Activated CD4-positive, alpha-beta T cell treated with anti-CD3 and anti-CD28 coated beads for 1 hour (primary cell): Measurements from ENCODE around the gene SEZ6.
A peak's percentile ranks its signal among the peaks of the same experiment; 100 is the strongest.

ENCODE experiments used
- DNase-seq: peaks from one replicate; pipeline ENCODE4 v3.0.0-alpha.2; 2020

Gene SEZ6

GRCh38 chr17:29002811-29003210, 3.0 kb downstream of the SEZ6 start:
- DNase-seq = no peak

GRCh38 chr17:29000973-29001372, 4.9 kb downstream of the SEZ6 start:
- DNase-seq = no peak

- DNase-seq = no peak
Observed at GRCh38 chr17:28999206-28999605, 6.6 kb downstream of the SEZ6 start.

- no peak for DNase-seq
Observed at GRCh38 chr17:28997806-28998205, 8.0 kb downstream of the SEZ6 start.

GRCh38 chr17:28996554-28997096, 9.2 kb downstream of the SEZ6 start:
- DNase-seq = no peak

GRCh38 chr17:28993645-28994426, 12.0 kb downstream of the SEZ6 start:
- no peak for DNase-seq

- no peak for DNase-seq
Observed at GRCh38 chr17:28992625-28993600, 12.9 kb downstream of the SEZ6 start.

GRCh38 chr17:28992185-28992584, 13.6 kb downstream of the SEZ6 start:
- DNase-seq = no peak

- DNase-seq = no peak
Observed at GRCh38 chr17:28991779-28992178, 14.1 kb downstream of the SEZ6 start.

GRCh38 chr17:28989028-28989427, 16.8 kb downstream of the SEZ6 start:
- no peak for DNase-seq

- DNase-seq = no peak
Observed at GRCh38 chr17:28988475-28988874, 17.4 kb downstream of the SEZ6 start.

GRCh38 chr17:28986714-28987655, 18.8 kb downstream of the SEZ6 start:
- no peak for DNase-seq

GRCh38 chr17:28985950-28986713, 19.7 kb downstream of the SEZ6 start:
- no peak for DNase-seq

- DNase-seq = no peak
Observed at GRCh38 chr17:28983286-28984230, 22.3 kb downstream of the SEZ6 start.

- DNase-seq = peak; percentile 20
Observed at GRCh38 chr17:28982131-28982793, 23.6 kb downstream of the SEZ6 start.

GRCh38 chr17:28978356-28978964, 27.4 kb downstream of the SEZ6 start:
- DNase-seq = no peak

GRCh38 chr17:28977659-28978355, 28.0 kb downstream of the SEZ6 start:
- no peak for DNase-seq

- no peak for DNase-seq
Observed at GRCh38 chr17:28975646-28976045, 30.2 kb downstream of the SEZ6 start.

- DNase-seq = no peak
Observed at GRCh38 chr17:28975031-28975430, 30.8 kb downstream of the SEZ6 start.
